PFSK-1 (cell line): ENCODE measurements around the gene S100A14.
A peak's percentile ranks its signal among the peaks of the same experiment; 100 is the strongest.

Experiments
- FOXP2 ChIP-seq: optimal IDR thresholded peaks from 2 replicates; pipeline ENCODE3; 2011; ENCODE audit warnings: borderline replicate concordance, control low read depth, inconsistent platforms; ENCODE audit not compliant: insufficient read depth; ENCODE audit errors: extremely low read length, extremely low read depth
- POLR2AphosphoS5 ChIP-seq: IDR thresholded peaks from 2 replicates; pipeline ENCODE4 v1.6.1; 2012; ENCODE audit warnings: low read depth, mild to moderate bottlenecking, control low read depth, low read length, moderate library complexity
- REST ChIP-seq, 2 experiments: IDR thresholded peaks; 2 replicates each; pipeline versions ENCODE4 v1.6.1 to v1.8.0; 2011 to 2012; ENCODE audit warnings: low read depth in 2 of 2, low read length in 2 of 2, control low read depth in 1 of 2, inconsistent platforms in 1 of 2, mild to moderate bottlenecking in 1 of 2, moderate library complexity in 1 of 2; ENCODE audit not compliant: insufficient read depth in 1 of 2
- SIN3A ChIP-seq: IDR thresholded peaks from 2 replicates; pipeline ENCODE4 v1.6.1; 2012; ENCODE audit warnings: mild to moderate bottlenecking, low read length, moderate library complexity, borderline replicate concordance; ENCODE audit not compliant: insufficient read depth
- TAF1 ChIP-seq: IDR thresholded peaks from 2 replicates; pipeline ENCODE4 v1.6.1; 2012; ENCODE audit warnings: low read length, control low read depth, borderline replicate concordance; ENCODE audit not compliant: insufficient read depth

Gene S100A14

GRCh38 chr1:153608089-153608682, 7.9 kb downstream of the S100A14 start:
- no peak for TF ChIP-seq FOXP2

- TF ChIP-seq FOXP2 (no peak), POLR2AphosphoS5 (no peak), REST (IDR thresholded peaks at IDR 0.05; ENCODE audit: insufficient read depth in 1 of 2, low read depth in 2 of 2, low read length in 2 of 2) (no peak), TAF1 (no peak), SIN3A (no peak)
These were observed 8.7 kb downstream of the S100A14 start for GRCh38 chr1:153607381-153607780.

- no peak for TF ChIP-seq SIN3A
- TF ChIP-seq POLR2AphosphoS5, result no peak
- no peak for TF ChIP-seq FOXP2
- TF ChIP-seq TAF1, result no peak
- TF ChIP-seq REST (IDR thresholded peaks at IDR 0.05; ENCODE audit: insufficient read depth in 1 of 2, low read depth in 2 of 2, low read length in 2 of 2), result no peak
These were observed 9.9 kb downstream of the S100A14 start for GRCh38 chr1:153606194-153606593.

- TF ChIP-seq POLR2AphosphoS5 (no peak), SIN3A (no peak), FOXP2 (no peak)
These were observed 13.4 kb downstream of the S100A14 start for GRCh38 chr1:153602749-153603148.

DNA sequence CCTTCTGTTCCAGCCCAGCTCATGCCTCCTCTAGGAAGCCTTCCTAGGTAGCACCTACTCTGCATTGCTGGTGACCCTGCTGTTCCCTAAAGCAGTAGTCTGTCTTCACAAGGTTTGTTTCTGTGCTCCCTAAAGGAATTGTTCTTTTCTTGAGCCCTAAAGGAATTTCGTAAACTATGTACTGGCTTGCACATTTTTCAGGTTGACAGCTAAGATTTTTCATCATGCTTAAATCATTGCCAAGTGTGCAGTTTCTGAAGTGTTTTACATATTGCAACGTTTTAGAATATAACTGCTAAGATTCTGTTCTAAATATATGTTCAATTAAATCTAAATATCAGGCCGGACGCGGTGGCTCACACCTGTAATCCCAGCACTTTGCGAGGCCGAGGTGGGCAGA, 16.3 kb downstream of the S100A14 start:
- TF ChIP-seq TAF1, result no peak
- no peak for TF ChIP-seq FOXP2
- no peak for TF ChIP-seq SIN3A
- TF ChIP-seq POLR2AphosphoS5, result no peak
- TF ChIP-seq REST (IDR thresholded peaks at IDR 0.05; ENCODE audit: insufficient read depth in 1 of 2, low read depth in 2 of 2, low read length in 2 of 2), result no peak

DNA sequence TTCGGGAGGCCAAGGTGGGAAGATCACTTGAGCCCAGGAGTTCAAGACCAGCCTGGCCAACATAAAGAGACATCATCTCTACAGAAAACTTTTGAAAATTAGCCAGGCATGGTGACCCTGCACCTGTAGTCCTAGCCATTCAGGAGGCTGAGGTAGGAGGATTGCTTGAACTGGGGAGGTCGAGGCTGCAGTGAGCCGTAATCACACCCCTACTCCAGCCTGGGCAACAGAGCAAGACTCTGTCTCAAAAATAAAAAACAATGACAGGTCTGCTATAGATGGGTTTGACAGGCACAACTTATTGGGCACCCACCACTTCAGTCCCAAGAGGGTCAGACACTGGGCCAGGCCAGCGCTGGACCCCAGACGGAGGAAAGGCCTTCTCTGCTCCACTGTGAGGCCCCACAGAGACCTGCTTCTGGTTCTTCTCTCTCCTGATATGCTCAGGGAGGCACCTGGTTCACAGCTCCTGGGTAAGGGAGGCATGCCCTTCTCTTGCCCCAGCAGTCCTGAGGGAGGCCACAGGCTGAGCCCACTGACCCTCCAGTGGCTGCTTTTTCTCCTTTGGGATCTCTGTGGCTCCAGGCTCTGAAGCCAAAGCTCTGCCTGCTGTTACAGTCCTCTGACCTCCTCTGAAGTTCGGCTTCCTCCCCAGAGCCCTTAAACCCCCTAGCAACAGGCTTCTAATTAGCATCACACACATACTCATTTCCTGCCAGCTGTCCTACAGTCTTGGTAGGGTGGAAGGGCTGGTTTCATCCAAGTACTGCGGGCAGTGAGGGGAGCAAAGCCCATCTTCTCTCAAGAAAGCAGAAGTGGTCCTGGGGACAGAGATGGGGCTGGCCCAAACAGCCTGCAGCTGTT, 17.6 kb downstream of the S100A14 start:
- TF ChIP-seq SIN3A (peak; percentile 35; the same call in 1 of the 2 replicates), TAF1 (no peak), FOXP2 (no peak), POLR2AphosphoS5 (no peak), REST (IDR thresholded peaks at IDR 0.05; ENCODE audit: insufficient read depth in 1 of 2, low read depth in 2 of 2, low read length in 2 of 2) (peak in 1 of 2 experiments; percentile 62; a peak in 1 of 4 replicates)
